Inflammatory macrophage (primary cell): ENCODE data around the gene FOXI1.

ENCODE experiments used
- DNase-seq, 2 donors: peaks; one replicate each; pipeline ENCODE4 v3.0.0-alpha.2; 2020 to 2022
- total RNA-seq, 18 experiments: gene quantifications; one replicate each; lab custom pipeline; 2026; ENCODE audit warnings: mixed read lengths in 6 of 18, inconsistent platforms in 2 of 18; lab: John Stamatoyannopoulos, UW

FOXI1 gene
- total RNA-seq: 0 to 0.08 (median 0) reads per million in 18 experiments

- DNase-seq: peak in 1 of 2 donors; percentile 12
Measured at GRCh38 chr5:170105642-170106611, at the start of gene FOXI1. TSS of gene FOXI1 (plus strand) at chr5:170105897. CDS start at chr5:170105958, 61 bp downstream.

GRCh38 chr5:170056561-170057267 is 49.0 kb upstream of the FOXI1 start:
- DNase-seq: no peak

- DNase-seq: no peak
Measured at GRCh38 chr5:170057311-170057710, 48.4 kb upstream of the FOXI1 start.

- DNase-seq: no peak
Measured at GRCh38 chr5:170059221-170059620, 46.5 kb upstream of the FOXI1 start.

- DNase-seq: no peak
Measured at GRCh38 chr5:170067152-170067551, 38.5 kb upstream of the FOXI1 start.

- DNase-seq: no peak
Measured at GRCh38 chr5:170067574-170068170, 38.0 kb upstream of the FOXI1 start.

GRCh38 chr5:170069512-170069911 is 36.2 kb upstream of the FOXI1 start:
- no peak for DNase-seq

- DNase-seq: no peak
Measured at GRCh38 chr5:170070556-170071412, 34.9 kb upstream of the FOXI1 start.

- no peak for DNase-seq
Measured at GRCh38 chr5:170071748-170072147, 33.9 kb upstream of the FOXI1 start.

GRCh38 chr5:170075696-170076095 is 30.0 kb upstream of the FOXI1 start:
- no peak for DNase-seq

- no peak for DNase-seq
Measured at GRCh38 chr5:170076211-170076610, 29.5 kb upstream of the FOXI1 start.

- DNase-seq: no peak
Measured at GRCh38 chr5:170076739-170077138, 29.0 kb upstream of the FOXI1 start.

GRCh38 chr5:170077526-170077925 is 28.2 kb upstream of the FOXI1 start:
- DNase-seq: no peak

- DNase-seq: no peak
Measured at GRCh38 chr5:170078458-170078857, 27.2 kb upstream of the FOXI1 start.

- DNase-seq: no peak
Measured at GRCh38 chr5:170078931-170079330, 26.8 kb upstream of the FOXI1 start.

- DNase-seq: no peak
Measured at GRCh38 chr5:170080217-170080616, 25.5 kb upstream of the FOXI1 start.

GRCh38 chr5:170080786-170081445 is 24.8 kb upstream of the FOXI1 start:
- no peak for DNase-seq

- DNase-seq: no peak
Measured at GRCh38 chr5:170081616-170082015, 24.1 kb upstream of the FOXI1 start.

- no peak for DNase-seq
Measured at GRCh38 chr5:170082701-170083100, 23.0 kb upstream of the FOXI1 start.

- no peak for DNase-seq
Measured at GRCh38 chr5:170087168-170087817, 18.4 kb upstream of the FOXI1 start.
